ENCODE measurements around the gene DRP2. TPM values are rescaled to one million over a fixed set of nuclear protein-coding genes. Genes with fewer than 3 reads are reported as not detected.

The DRP2 gene
- total and polyA plus RNA-seq, 7 experiments from 2014 or later, result 0.08 to 0.58 TPM; not detected in 5

DNA sequence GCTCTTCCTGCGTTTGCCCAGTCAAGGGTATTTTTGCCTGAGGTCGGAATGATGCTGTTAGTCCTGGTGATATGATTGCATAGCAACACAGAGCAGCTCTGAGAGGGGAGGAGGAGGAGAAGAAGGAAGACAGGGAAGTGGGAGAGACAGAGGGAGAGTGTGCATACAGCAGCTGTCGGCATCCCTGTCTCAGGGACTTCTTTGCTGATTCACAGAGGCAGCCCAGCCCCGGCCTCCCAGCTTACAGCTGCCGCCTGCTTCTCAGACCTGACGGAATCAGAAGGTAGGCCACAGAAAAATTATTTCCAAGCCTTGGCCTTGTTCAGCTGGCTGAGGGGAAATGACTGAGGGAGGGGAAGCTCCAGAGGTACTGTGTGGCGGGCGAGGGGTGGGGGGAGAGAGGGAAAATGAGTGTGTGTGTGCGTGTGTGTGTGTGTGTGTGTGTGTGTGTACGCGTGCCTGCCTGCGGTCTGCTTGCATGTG is 319 bp downstream of the DRP2 start:
- Histone ChIP-seq H3K27ac (ENCODE audit: low read depth, low read length) (no peak overlapping the region), H3K27me3 (ENCODE audit: control insufficient read depth in 2 of 2, insufficient read depth in 2 of 2, low read length in 2 of 2) (no peaks in the 10 kb centered on the region), H3K4me3 (ENCODE audit: low read length) (no peak overlapping the region), H3K36me3 (ENCODE audit: control insufficient read depth in 2 of 3, insufficient read depth in 3 of 3, low read length in 3 of 3) (no peaks in the 10 kb centered on the region), H3K9me3 (ENCODE audit: control insufficient read depth in 2 of 3, low read length in 3 of 3) (no peaks in the 10 kb centered on the region), H3K4me1 (ENCODE audit: control insufficient read depth in 2 of 2, insufficient read depth in 2 of 2, low read length in 2 of 2) (no peaks in the 10 kb centered on the region)
- DNase-seq (no peak), ATAC-seq (no peak)
- Mint-ChIP-seq H3K36me3 (no peaks in the 10 kb centered on the region), H3K4me3 (peak overlapping the region in 5 of 10 donors; percentile 14 to 59 (median 47)), H3K27ac (peak overlapping the region in 3 of 9 donors; percentile 71 to 75 (median 73)), H3K9me3 (no peaks in the 10 kb centered on the region), H3K4me1 (peaks cover 0 to 44% (median 29%) of the 10 kb centered on the region in 7 donors), H3K27me3 (peaks cover 0 to 3% (median 0%) of the 10 kb centered on the region in 5 donors)
- POLR2A ChIA-PET, result no interaction called here
- CTCF ChIA-PET, result no interaction called here
- intact Hi-C loops (cut with micrococcal nuclease), result no loop called here

DNA sequence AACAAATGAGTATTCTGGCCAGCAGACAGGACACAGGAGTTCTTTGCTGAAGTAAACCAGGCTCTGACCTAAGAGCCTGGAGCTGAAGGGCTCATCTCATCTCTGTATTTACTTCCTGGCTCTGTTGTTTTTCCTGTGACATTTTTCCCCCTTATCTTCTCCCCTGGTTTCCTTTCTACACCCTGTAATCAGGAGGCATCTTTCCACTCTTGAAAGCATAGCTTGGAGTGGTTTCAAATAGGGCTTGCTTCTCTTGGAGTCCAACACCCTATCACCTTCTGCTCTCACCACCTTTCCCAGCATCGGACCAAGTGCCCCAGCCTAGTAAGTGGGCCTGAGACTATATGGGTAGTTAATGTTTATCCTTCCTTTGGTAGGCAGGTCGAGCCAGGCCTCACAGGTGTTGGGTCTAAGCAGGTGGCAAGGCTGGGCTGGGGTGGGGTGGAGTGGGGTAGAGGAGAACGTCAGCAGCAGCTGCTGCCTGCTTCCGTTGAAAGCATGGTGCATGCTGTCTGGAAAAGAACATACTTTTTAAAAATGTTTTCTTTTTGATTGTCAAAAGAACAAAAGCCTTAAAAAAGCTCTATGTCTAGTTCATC is 1.2 kb downstream of the DRP2 start:
- no peaks in the 10 kb centered on the region for H3K4me1 ChIP-seq (ENCODE audit: control insufficient read depth in 2 of 2, insufficient read depth in 2 of 2, low read length in 2 of 2)
- Mint-ChIP-seq H3K4me3 (peak overlapping the region in 4 of 10 donors; percentile 14 to 59 (median 40)), H3K36me3 (no peaks in the 10 kb centered on the region), H3K9me3 (no peaks in the 10 kb centered on the region), H3K27me3 (peaks cover 0 to 3% (median 0%) of the 10 kb centered on the region in 5 donors), H3K27ac (peak overlapping the region in 4 of 9 donors; percentile 14 to 75 (median 72)), H3K4me1 (peaks cover 0 to 40% (median 29%) of the 10 kb centered on the region in 7 donors)
- no peaks in the 10 kb centered on the region for H3K36me3 ChIP-seq (ENCODE audit: control insufficient read depth in 2 of 3, insufficient read depth in 3 of 3, low read length in 3 of 3)
- intact Hi-C loops (cut with micrococcal nuclease), result no loop called here
- H3K9me3 ChIP-seq (ENCODE audit: control insufficient read depth in 2 of 3, low read length in 3 of 3), result no peaks in the 10 kb centered on the region
- ATAC-seq (no peak), DNase-seq (no peak)
- no peak overlapping the region for H3K4me3 ChIP-seq (ENCODE audit: low read length)
- ChIA-PET CTCF (no interaction called here), POLR2A (no interaction called here)
- H3K27me3 ChIP-seq (ENCODE audit: control insufficient read depth in 2 of 2, insufficient read depth in 2 of 2, low read length in 2 of 2), result no peaks in the 10 kb centered on the region
- no peak overlapping the region for H3K27ac ChIP-seq (ENCODE audit: low read depth, low read length)

- no peak for ATAC-seq
- intact Hi-C loops (cut with micrococcal nuclease), result no loop called here
- Histone ChIP-seq H3K36me3 (ENCODE audit: control insufficient read depth in 2 of 3, insufficient read depth in 3 of 3, low read length in 3 of 3) (no peaks in the 10 kb centered on the region), H3K4me1 (ENCODE audit: control insufficient read depth in 2 of 2, insufficient read depth in 2 of 2, low read length in 2 of 2) (no peaks in the 10 kb centered on the region), H3K4me3 (ENCODE audit: low read length) (no peak overlapping the region), H3K27ac (ENCODE audit: low read depth, low read length) (no peak overlapping the region), H3K27me3 (ENCODE audit: control insufficient read depth in 2 of 2, insufficient read depth in 2 of 2, low read length in 2 of 2) (no peaks in the 10 kb centered on the region), H3K9me3 (ENCODE audit: control insufficient read depth in 2 of 3, low read length in 3 of 3) (no peaks in the 10 kb centered on the region)
- H3K36me3 Mint-ChIP-seq, result no peaks in the 10 kb centered on the region
- POLR2A ChIA-PET, result no interaction called here
- H3K27ac Mint-ChIP-seq, result no peak overlapping the region
- CTCF ChIA-PET, result no interaction called here
- H3K4me1 Mint-ChIP-seq, result peaks cover 0 to 27% (median 17%) of the 10 kb centered on the region in 7 donors
- H3K9me3 Mint-ChIP-seq, result no peaks in the 10 kb centered on the region
- no peak overlapping the region for H3K4me3 Mint-ChIP-seq
- no peak for DNase-seq
- H3K27me3 Mint-ChIP-seq, result peaks cover 0 to 3% (median 0%) of the 10 kb centered on the region in 5 donors
Measured at GRCh38 chrX:101223226-101223625, 3.6 kb downstream of the DRP2 start.

GRCh38 chrX:101229170-101229569 is 9.6 kb downstream of the DRP2 start:
- no peak for ATAC-seq
- no peak for DNase-seq
- Mint-ChIP-seq H3K4me1 (peaks cover 0 to 2% (median 0%) of the 10 kb centered on the region in 7 donors), H3K9me3 (no peaks in the 10 kb centered on the region), H3K4me3 (no peak overlapping the region), H3K36me3 (no peaks in the 10 kb centered on the region), H3K27me3 (no peaks in the 10 kb centered on the region), H3K27ac (no peak overlapping the region)
- Histone ChIP-seq H3K27ac (ENCODE audit: low read depth, low read length) (no peak overlapping the region), H3K9me3 (ENCODE audit: control insufficient read depth in 2 of 3, low read length in 3 of 3) (no peaks in the 10 kb centered on the region), H3K4me1 (ENCODE audit: control insufficient read depth in 2 of 2, insufficient read depth in 2 of 2, low read length in 2 of 2) (no peaks in the 10 kb centered on the region), H3K4me3 (ENCODE audit: low read length) (no peak overlapping the region), H3K27me3 (ENCODE audit: control insufficient read depth in 2 of 2, insufficient read depth in 2 of 2, low read length in 2 of 2) (no peaks in the 10 kb centered on the region), H3K36me3 (ENCODE audit: control insufficient read depth in 2 of 3, insufficient read depth in 3 of 3, low read length in 3 of 3) (no peaks in the 10 kb centered on the region)
- intact Hi-C loops (cut with micrococcal nuclease), result no loop called here
- ChIA-PET POLR2A (no interaction called here), CTCF (no interaction called here)

- ATAC-seq, result no peak
Measured at GRCh38 chrX:101230636-101231035, 11.1 kb downstream of the DRP2 start.

GRCh38 chrX:101231080-101231479 is 11.5 kb downstream of the DRP2 start:
- H3K4me1 Mint-ChIP-seq, result peaks cover 0 to 2% (median 0%) of the 10 kb centered on the region in 7 donors
- H3K27ac Mint-ChIP-seq, result no peak overlapping the region
- H3K9me3 ChIP-seq (ENCODE audit: control insufficient read depth in 2 of 3, low read length in 3 of 3), result no peaks in the 10 kb centered on the region
- H3K9me3 Mint-ChIP-seq, result no peaks in the 10 kb centered on the region
- ATAC-seq (no peak), DNase-seq (no peak)
- no peak overlapping the region for H3K4me3 Mint-ChIP-seq
- intact Hi-C loops (cut with micrococcal nuclease), result no loop called here
- no peaks in the 10 kb centered on the region for H3K36me3 ChIP-seq (ENCODE audit: control insufficient read depth in 2 of 3, insufficient read depth in 3 of 3, low read length in 3 of 3)
- ChIA-PET CTCF (no interaction called here), POLR2A (no interaction called here)
- H3K27me3 Mint-ChIP-seq, result no peaks in the 10 kb centered on the region
- H3K27ac ChIP-seq (ENCODE audit: low read depth, low read length), result no peak overlapping the region
- no peak overlapping the region for H3K4me3 ChIP-seq (ENCODE audit: low read length)
- no peaks in the 10 kb centered on the region for H3K36me3 Mint-ChIP-seq
- no peaks in the 10 kb centered on the region for H3K4me1 ChIP-seq (ENCODE audit: control insufficient read depth in 2 of 2, insufficient read depth in 2 of 2, low read length in 2 of 2)
- H3K27me3 ChIP-seq (ENCODE audit: control insufficient read depth in 2 of 2, insufficient read depth in 2 of 2, low read length in 2 of 2), result no peaks in the 10 kb centered on the region

More at GRCh38 chrX:101230636-101231035, 11.1 kb downstream of the DRP2 start:
- H3K36me3 Mint-ChIP-seq, result no peaks in the 10 kb centered on the region
- H3K4me3 Mint-ChIP-seq, result no peak overlapping the region
- intact Hi-C loops (cut with micrococcal nuclease), result no loop called here
- Histone ChIP-seq H3K27ac (ENCODE audit: low read depth, low read length) (no peak overlapping the region), H3K4me3 (ENCODE audit: low read length) (no peak overlapping the region), H3K27me3 (ENCODE audit: control insufficient read depth in 2 of 2, insufficient read depth in 2 of 2, low read length in 2 of 2) (no peaks in the 10 kb centered on the region), H3K36me3 (ENCODE audit: control insufficient read depth in 2 of 3, insufficient read depth in 3 of 3, low read length in 3 of 3) (no peaks in the 10 kb centered on the region), H3K4me1 (ENCODE audit: control insufficient read depth in 2 of 2, insufficient read depth in 2 of 2, low read length in 2 of 2) (no peaks in the 10 kb centered on the region), H3K9me3 (ENCODE audit: control insufficient read depth in 2 of 3, low read length in 3 of 3) (no peaks in the 10 kb centered on the region)
- ChIA-PET POLR2A (no interaction called here), CTCF (no interaction called here)
- no peak overlapping the region for H3K27ac Mint-ChIP-seq
- H3K9me3 Mint-ChIP-seq, result no peaks in the 10 kb centered on the region
- H3K4me1 Mint-ChIP-seq, result peaks cover 0 to 2% (median 0%) of the 10 kb centered on the region in 7 donors
- DNase-seq, result no peak
- no peaks in the 10 kb centered on the region for H3K27me3 Mint-ChIP-seq

- Mint-ChIP-seq H3K27me3 (no peaks in the 10 kb centered on the region), H3K4me1 (peaks cover 0 to 2% (median 0%) of the 10 kb centered on the region in 7 donors), H3K36me3 (no peaks in the 10 kb centered on the region), H3K27ac (no peak overlapping the region), H3K4me3 (no peak overlapping the region), H3K9me3 (no peaks in the 10 kb centered on the region)
- CTCF ChIA-PET, result no interaction called here
- POLR2A ChIA-PET, result no interaction called here
- H3K27me3 ChIP-seq (ENCODE audit: control insufficient read depth in 2 of 2, insufficient read depth in 2 of 2, low read length in 2 of 2), result no peaks in the 10 kb centered on the region
- DNase-seq (no peak), ATAC-seq (no peak)
- H3K9me3 ChIP-seq (ENCODE audit: control insufficient read depth in 2 of 3, low read length in 3 of 3), result no peaks in the 10 kb centered on the region
- H3K4me3 ChIP-seq (ENCODE audit: low read length), result no peak overlapping the region
- no peaks in the 10 kb centered on the region for H3K36me3 ChIP-seq (ENCODE audit: control insufficient read depth in 2 of 3, insufficient read depth in 3 of 3, low read length in 3 of 3)
- intact Hi-C loops (cut with micrococcal nuclease), result no loop called here
- H3K27ac ChIP-seq (ENCODE audit: low read depth, low read length), result no peak overlapping the region
- H3K4me1 ChIP-seq (ENCODE audit: control insufficient read depth in 2 of 2, insufficient read depth in 2 of 2, low read length in 2 of 2), result no peaks in the 10 kb centered on the region
Measured at GRCh38 chrX:101232316-101232715, 12.7 kb downstream of the DRP2 start.
